Kidney (tissue), 14 donors: ENCODE results near the gene SEC31A. TPM values are rescaled to one million over a fixed set of nuclear protein-coding genes. Genes with fewer than 3 reads are reported as not detected.

Experiments used
- DNase-seq, 5 donors: peaks; one replicate each; pipeline ENCODE4 v3.0.0-alpha.2; 2013 to 2020
- FAIRE-seq: peaks from 2 replicates; lab custom pipeline; 2012; peaks lifted over from hg19 to GRCh38; lab: Jason Lieb, UNC
- H3K27ac ChIP-seq, 2 donors: one replicate each; pipeline ENCODE4 v1.7.0; 2013; ENCODE audit warnings: low read depth in 2 of 2, low read length in 2 of 2, inconsistent platforms in 1 of 2
- H3K27me3 ChIP-seq: one replicate; pipeline ENCODE4 v1.7.1; 2013; ENCODE audit warnings: low read length, inconsistent platforms; ENCODE audit not compliant: control insufficient read depth, insufficient read depth
- H3K36me3 ChIP-seq, 3 donors: one replicate each; pipeline versions ENCODE4 v1.7.0 to v1.7.1; 2013; ENCODE audit warnings: low read length in 3 of 3, control low read depth in 1 of 3, inconsistent platforms in 1 of 3; ENCODE audit not compliant: insufficient read depth in 3 of 3, control insufficient read depth in 2 of 3
- H3K4me1 ChIP-seq, 3 donors: one replicate each; pipeline versions ENCODE4 v1.7.0 to v1.7.1; 2013; ENCODE audit warnings: low read length in 3 of 3, inconsistent platforms in 1 of 3, low read depth in 1 of 3; ENCODE audit not compliant: control insufficient read depth in 2 of 3, insufficient read depth in 2 of 3
- H3K4me3 ChIP-seq, 3 donors: one replicate each; pipeline versions ENCODE4 v1.7.0 to v1.8.1; 2013; ENCODE audit warnings: low read length in 3 of 3, control low read depth in 1 of 3, inconsistent platforms in 1 of 3
- H3K9ac ChIP-seq, 3 donors: one replicate each; pipeline versions ENCODE4 v1.7.0 to v1.7.1; 2013; ENCODE audit warnings: low read length in 3 of 3, control low read depth in 1 of 3, inconsistent platforms in 1 of 3
- H3K9me3 ChIP-seq, 3 donors: one replicate each; pipeline versions ENCODE4 v1.7.0 to v1.7.1; 2013; ENCODE audit warnings: low read length in 3 of 3, control low read depth in 1 of 3, inconsistent platforms in 1 of 3; ENCODE audit not compliant: control insufficient read depth in 2 of 3, insufficient read depth in 1 of 3
- intact Hi-C: fragments of 100-400 bp; cut with DNase I; formaldehyde crosslinking; loops from one replicate; pipeline ENCODE4 v1.11.1; 2022
- polyA plus RNA-seq: library from polyadenylated mRNA; stranded (reverse); fragments of 350-450 nt; fragmentation: Illumina TruSeq; extraction: RNeasy Lipid Tissue Mini Kit (QIAGEN cat#74804); gene quantifications from one replicate; pipeline ENCODE4 v1.2.3, GENCODE V29; 2014; ENCODE audit warnings: low read depth, low replicate concordance; ENCODE audit not compliant: insufficient read depth
- total RNA-seq: library from RNA; stranded (reverse); fragmentation: NEBNext Ultra II Directional; extraction: Animal tissue kit (Norgen Biotek cat#: 25700); gene quantifications from one replicate; pipeline ENCODE4 v1.2.1, GENCODE V29; 2021
- TF ChIP-seq, protein P1 (sequence below): IDR thresholded peaks from 3 replicates; pipeline ENCODE4 v1.5.1; 2012; ENCODE audit warnings: mild to moderate bottlenecking, moderate library complexity, borderline replicate concordance; ENCODE audit not compliant: insufficient read depth; ENCODE audit errors: extremely low read depth
- donor health status: control.
- donor health status: control.
- donor health status: control.
- donor health status: control.
- donor health status: control.
- donor health status: DM: yes; HTN: yes; CAD: no.
- donor health status: Normal renal cell carcinoma (clear cell type).

The SEC31A gene
- total and polyA plus RNA-seq, 2 donors from 2014 or later: 104 to 204 TPM

DNA sequence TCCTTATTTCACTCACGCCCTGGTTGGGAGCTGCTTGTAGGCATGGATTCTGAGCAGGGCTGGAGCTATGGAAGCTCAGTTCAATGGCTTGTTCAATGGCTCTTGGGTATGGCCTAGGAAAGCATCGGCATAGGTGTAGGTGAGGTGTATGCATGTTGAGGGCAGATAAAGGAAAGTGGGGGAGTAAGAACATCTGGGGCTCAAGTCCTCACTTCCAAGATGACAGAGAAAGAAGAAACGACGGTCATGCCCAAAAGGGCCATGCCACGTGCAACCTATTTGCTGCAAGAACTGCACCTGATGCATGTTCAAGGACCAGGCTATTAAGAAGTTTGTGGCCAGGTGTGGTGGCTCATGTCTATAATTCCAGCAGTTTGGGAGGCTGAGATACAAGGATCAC lies 115.7 kb downstream of the SEC31A start:
- peak overlapping the region; percentile 53 to 65 for H3K27ac ChIP-seq
- H3K27me3 ChIP-seq: no peaks in the 10 kb centered on the region
- FAIRE-seq: no peak
- H3K4me3 ChIP-seq: no peak overlapping the region
- intact Hi-C loops: no loop called here
- H3K36me3 ChIP-seq: no peaks in the 10 kb centered on the region
- TF ChIP-seq, protein P1, sequence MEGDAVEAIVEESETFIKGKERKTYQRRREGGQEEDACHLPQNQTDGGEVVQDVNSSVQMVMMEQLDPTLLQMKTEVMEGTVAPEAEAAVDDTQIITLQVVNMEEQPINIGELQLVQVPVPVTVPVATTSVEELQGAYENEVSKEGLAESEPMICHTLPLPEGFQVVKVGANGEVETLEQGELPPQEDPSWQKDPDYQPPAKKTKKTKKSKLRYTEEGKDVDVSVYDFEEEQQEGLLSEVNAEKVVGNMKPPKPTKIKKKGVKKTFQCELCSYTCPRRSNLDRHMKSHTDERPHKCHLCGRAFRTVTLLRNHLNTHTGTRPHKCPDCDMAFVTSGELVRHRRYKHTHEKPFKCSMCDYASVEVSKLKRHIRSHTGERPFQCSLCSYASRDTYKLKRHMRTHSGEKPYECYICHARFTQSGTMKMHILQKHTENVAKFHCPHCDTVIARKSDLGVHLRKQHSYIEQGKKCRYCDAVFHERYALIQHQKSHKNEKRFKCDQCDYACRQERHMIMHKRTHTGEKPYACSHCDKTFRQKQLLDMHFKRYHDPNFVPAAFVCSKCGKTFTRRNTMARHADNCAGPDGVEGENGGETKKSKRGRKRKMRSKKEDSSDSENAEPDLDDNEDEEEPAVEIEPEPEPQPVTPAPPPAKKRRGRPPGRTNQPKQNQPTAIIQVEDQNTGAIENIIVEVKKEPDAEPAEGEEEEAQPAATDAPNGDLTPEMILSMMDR: no peak
- no peak overlapping the region for H3K9ac ChIP-seq
- no peak for DNase-seq
- H3K4me1 ChIP-seq: peaks cover 5 to 25% (median 19%) of the 10 kb centered on the region in 3 donors
- no peaks in the 10 kb centered on the region for H3K9me3 ChIP-seq

DNA sequence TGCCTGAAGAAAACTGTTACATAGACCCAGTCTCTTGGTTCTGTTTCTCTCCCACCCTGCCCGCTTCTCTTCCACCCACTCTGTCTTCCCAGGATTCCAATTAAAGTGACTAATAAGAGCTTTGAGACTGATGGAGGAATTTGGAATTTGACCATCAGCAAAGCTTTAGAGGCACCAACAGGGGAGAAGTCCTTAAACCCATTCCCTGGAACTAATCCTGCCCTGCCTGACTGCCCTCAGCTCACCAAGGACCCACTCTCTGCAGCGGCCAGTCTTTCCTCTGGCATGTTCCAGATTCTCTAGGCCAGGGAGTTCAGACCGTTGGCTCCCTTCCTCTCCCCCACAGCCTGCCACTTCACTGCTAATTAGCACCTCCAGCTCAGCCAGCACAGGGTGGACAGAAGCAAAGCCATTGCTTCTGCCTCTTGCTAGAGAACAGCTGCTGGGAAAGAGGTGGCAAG lies 116.2 kb downstream of the SEC31A start:
- intact Hi-C loops: no loop called here
- no peak overlapping the region for H3K4me3 ChIP-seq
- no peak for FAIRE-seq

DNA sequence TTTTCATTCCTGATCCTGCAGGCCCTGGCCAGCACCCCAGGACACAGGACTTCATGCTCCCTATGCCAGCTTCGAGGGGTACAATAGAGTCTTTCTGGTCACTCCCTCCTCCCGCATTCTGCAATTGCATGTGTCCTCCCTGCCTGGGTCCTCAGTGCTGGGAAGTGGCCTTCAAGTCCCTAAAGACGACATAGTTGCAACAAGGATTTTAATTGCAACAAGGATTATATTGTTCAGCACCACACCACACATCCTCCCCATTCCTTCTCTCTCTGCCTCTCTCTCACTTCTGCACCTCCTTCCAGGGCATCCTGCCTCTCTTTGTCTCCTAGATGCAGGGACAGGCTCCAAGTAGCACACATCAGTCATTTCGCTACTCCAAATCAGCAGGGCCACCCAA lies 117.9 kb downstream of the SEC31A start:
- H3K9me3 ChIP-seq: no peaks in the 10 kb centered on the region
- DNase-seq (no peak), FAIRE-seq (no peak)
- peaks cover 3 to 20% (median 9%) of the 10 kb centered on the region in 3 donors for H3K4me1 ChIP-seq
- no peak overlapping the region for H3K27ac ChIP-seq
- no peaks in the 10 kb centered on the region for H3K36me3 ChIP-seq
- H3K9ac ChIP-seq: no peak overlapping the region
- H3K27me3 ChIP-seq: no peaks in the 10 kb centered on the region
- intact Hi-C loops: no loop called here
- TF ChIP-seq, protein P1: no peak
- no peak overlapping the region for H3K4me3 ChIP-seq

More for the DNA sequence above, 116.2 kb downstream of the SEC31A start:
- Histone ChIP-seq H3K27ac (peak overlapping the region; percentile 53 to 65), H3K27me3 (no peaks in the 10 kb centered on the region), H3K36me3 (no peaks in the 10 kb centered on the region), H3K4me1 (peaks cover 3 to 20% (median 15%) of the 10 kb centered on the region in 3 donors), H3K9ac (peak overlapping the region in 1 of 3 donors; percentile 29), H3K9me3 (no peaks in the 10 kb centered on the region)
- TF ChIP-seq, protein P1: no peak
- DNase-seq: peak in 4 of 5 donors; percentile 61 to 78 (median 66)

DNA sequence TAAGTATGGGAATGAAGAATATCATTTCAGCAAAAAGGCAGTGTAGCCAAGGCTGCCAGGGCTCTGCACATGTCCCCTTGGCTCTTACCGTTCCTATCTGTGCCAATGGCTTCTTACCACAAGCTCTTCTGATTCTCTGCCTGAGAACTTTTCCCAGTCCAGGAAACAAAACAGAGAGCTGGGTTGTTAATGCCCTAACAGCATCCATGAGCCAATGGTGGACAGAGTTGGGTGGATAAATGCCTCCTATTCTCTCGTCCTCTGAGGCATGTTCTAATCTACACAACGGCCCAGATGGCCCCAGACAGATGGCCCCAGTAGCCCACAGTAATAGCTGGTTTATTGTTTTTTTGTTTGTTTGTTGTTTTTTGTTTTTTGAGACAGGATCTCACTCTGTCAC lies 120.3 kb downstream of the SEC31A start:
- DNase-seq: no peak
- Histone ChIP-seq H3K9me3 (no peaks in the 10 kb centered on the region), H3K4me3 (no peak overlapping the region), H3K9ac (no peak overlapping the region), H3K27ac (no peak overlapping the region), H3K4me1 (peaks cover 3 to 13% (median 6%) of the 10 kb centered on the region in 3 donors), H3K36me3 (no peaks in the 10 kb centered on the region), H3K27me3 (no peaks in the 10 kb centered on the region)
- no peak for FAIRE-seq
- TF ChIP-seq, protein P1: no peak
- intact Hi-C loops: no loop called here
